Suprapubic skin (tissue), 4 donors: ENCODE data around the gene PRMT7. TPM values are rescaled to one million over a fixed set of nuclear protein-coding genes. Genes with fewer than 3 reads are reported as not detected.

ENCODE experiments used
- DNase-seq, 2 donors: peaks; one replicate each; pipeline ENCODE4 v3.0.0-alpha.2; 2019; ENCODE audit warnings: low spot score in 2 of 2
- H3K27ac ChIP-seq: fragments of 200-600 bp; sonication (generic); one replicate; pipeline ENCODE4 v1.5.1; 2019
- H3K27me3 ChIP-seq: fragments of 200-600 bp; sonication (generic); one replicate; pipeline ENCODE4 v1.5.1; 2019
- H3K36me3 ChIP-seq: fragments of 200-600 bp; sonication (generic); one replicate; pipeline ENCODE4 v1.5.1; 2019
- H3K4me1 ChIP-seq: fragments of 200-600 bp; sonication (generic); one replicate; pipeline ENCODE4 v1.5.1; 2019
- H3K4me3 ChIP-seq: fragments of 200-600 bp; sonication (generic); one replicate; pipeline ENCODE4 v1.5.1; 2019; ENCODE audit warnings: mild to moderate bottlenecking
- H3K9me3 ChIP-seq: fragments of 200-600 bp; sonication (generic); one replicate; pipeline ENCODE4 v1.5.1; 2019
- EP300 ChIP-seq: sonication (generic); formaldehyde crosslinking; IDR thresholded peaks from one replicate; pipeline ENCODE4 v1.6.1; 2017; ENCODE audit warnings: antibody characterized with exemption
- POLR2A ChIP-seq, 2 donors: fragments of 450-650 bp; IDR thresholded peaks; one replicate each; pipeline ENCODE4 v1.6.1; 2017; ENCODE audit warnings: antibody characterized with exemption in 2 of 2, mild to moderate bottlenecking in 2 of 2, moderate library complexity in 2 of 2
- POLR2AphosphoS5 ChIP-seq, 3 donors: sonication (generic); formaldehyde crosslinking; IDR thresholded peaks; one replicate each; pipeline ENCODE4 v1.6.1; 2017; ENCODE audit warnings: antibody characterized with exemption in 3 of 3
- WGBS: methylation state at CpG from one replicate; pipeline ENCODE4 v1.1.5; 2018; 5-methylcytosine and 5-hydroxymethylcytosine counted together
- total RNA-seq, 4 donors: library from RNA; depleted of rRNA; stranded (reverse); fragments of >200 nt; gene quantifications; one replicate each; pipeline ENCODE4 v1.1.0, GENCODE V29; 2016
- TF ChIP-seq, protein P1 (sequence below), 2 donors: fragments of 200-600 bp in 1 of 2; fragments of 450-650 bp in 1 of 2; sonication (generic) in 1 of 2; IDR thresholded peaks; one replicate each; pipeline ENCODE4 v1.5.1; 2016 to 2019; ENCODE audit warnings: antibody characterized with exemption in 2 of 2, mild to moderate bottlenecking in 1 of 2, moderate library complexity in 1 of 2

The PRMT7 gene
- total RNA-seq, 4 donors from 2014 or later, result 38.8 to 101 (median 69.9) TPM

- Histone ChIP-seq H3K9me3 (no peaks in the 10 kb centered on the region), H3K4me3 (no peak overlapping the region), H3K27ac (no peak overlapping the region), H3K27me3 (peaks cover 16% of the 10 kb centered on the region), H3K4me1 (peaks cover 37% of the 10 kb centered on the region), H3K36me3 (peaks cover 5% of the 10 kb centered on the region)
- 60% methylated on average over 17 of the region's 22 CpGs for WGBS
- TF ChIP-seq POLR2AphosphoS5 (IDR thresholded peaks at IDR 0.05), result no peak
- TF ChIP-seq, protein P1, sequence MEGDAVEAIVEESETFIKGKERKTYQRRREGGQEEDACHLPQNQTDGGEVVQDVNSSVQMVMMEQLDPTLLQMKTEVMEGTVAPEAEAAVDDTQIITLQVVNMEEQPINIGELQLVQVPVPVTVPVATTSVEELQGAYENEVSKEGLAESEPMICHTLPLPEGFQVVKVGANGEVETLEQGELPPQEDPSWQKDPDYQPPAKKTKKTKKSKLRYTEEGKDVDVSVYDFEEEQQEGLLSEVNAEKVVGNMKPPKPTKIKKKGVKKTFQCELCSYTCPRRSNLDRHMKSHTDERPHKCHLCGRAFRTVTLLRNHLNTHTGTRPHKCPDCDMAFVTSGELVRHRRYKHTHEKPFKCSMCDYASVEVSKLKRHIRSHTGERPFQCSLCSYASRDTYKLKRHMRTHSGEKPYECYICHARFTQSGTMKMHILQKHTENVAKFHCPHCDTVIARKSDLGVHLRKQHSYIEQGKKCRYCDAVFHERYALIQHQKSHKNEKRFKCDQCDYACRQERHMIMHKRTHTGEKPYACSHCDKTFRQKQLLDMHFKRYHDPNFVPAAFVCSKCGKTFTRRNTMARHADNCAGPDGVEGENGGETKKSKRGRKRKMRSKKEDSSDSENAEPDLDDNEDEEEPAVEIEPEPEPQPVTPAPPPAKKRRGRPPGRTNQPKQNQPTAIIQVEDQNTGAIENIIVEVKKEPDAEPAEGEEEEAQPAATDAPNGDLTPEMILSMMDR (IDR thresholded peaks at IDR 0.05), result no peak
- no peak for TF ChIP-seq POLR2A (IDR thresholded peaks at IDR 0.05)
- TF ChIP-seq EP300, result no peak
- no peak for DNase-seq
These were observed 53.1 kb downstream of the PRMT7 start for GRCh38 chr16:68363658-68364521.

- Histone ChIP-seq H3K27me3 (peaks cover 16% of the 10 kb centered on the region), H3K36me3 (no peaks in the 10 kb centered on the region), H3K27ac (no peak overlapping the region), H3K4me1 (peaks cover 37% of the 10 kb centered on the region), H3K4me3 (no peak overlapping the region), H3K9me3 (no peaks in the 10 kb centered on the region)
- no peak for DNase-seq
- TF ChIP-seq, protein P1 (IDR thresholded peaks at IDR 0.05), result peak in 1 of 2 donors; percentile 6
- TF ChIP-seq EP300 (no peak), POLR2AphosphoS5 (IDR thresholded peaks at IDR 0.05) (no peak)
- WGBS, result 50% methylated on average over 11 of the region's 14 CpGs
These were observed 53.8 kb downstream of the PRMT7 start for GRCh38 chr16:68364561-68364998.

GRCh38 chr16:68365167-68365817 is 54.5 kb downstream of the PRMT7 start:
- TF ChIP-seq POLR2A (IDR thresholded peaks at IDR 0.05) (no peak), EP300 (no peak), POLR2AphosphoS5 (IDR thresholded peaks at IDR 0.05) (no peak)
- TF ChIP-seq, protein P1 (IDR thresholded peaks at IDR 0.05), result no peak
- Histone ChIP-seq H3K27ac (no peak overlapping the region), H3K27me3 (peaks cover 16% of the 10 kb centered on the region), H3K4me1 (peaks cover 33% of the 10 kb centered on the region), H3K4me3 (no peak overlapping the region), H3K9me3 (no peaks in the 10 kb centered on the region), H3K36me3 (no peaks in the 10 kb centered on the region)
- no peak for DNase-seq
- 36% methylated on average over 15 of the region's 18 CpGs for WGBS

DNA sequence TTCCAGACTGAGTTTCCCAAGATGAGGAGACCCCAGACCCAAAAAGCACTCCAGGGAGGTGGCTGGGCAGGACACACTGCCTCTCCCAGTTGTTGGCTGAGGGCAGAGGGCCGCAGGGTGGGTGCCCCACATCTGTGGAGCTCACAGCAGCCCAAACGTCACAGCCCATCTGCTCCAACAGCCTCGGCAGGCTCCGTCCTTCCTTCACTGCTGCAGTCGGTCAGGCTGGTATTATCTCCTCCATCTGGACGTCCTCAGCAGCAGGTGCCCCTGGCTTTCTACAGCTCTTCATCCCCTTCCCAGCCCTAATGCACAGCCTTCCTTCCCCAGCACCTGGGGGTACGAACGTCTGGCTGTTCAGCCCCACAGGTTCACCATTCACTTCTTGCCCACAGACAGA is 55.2 kb downstream of the PRMT7 start:
- no peak overlapping the region for H3K27ac ChIP-seq
- 43% methylated on average over 3 of the region's 8 CpGs for WGBS
- H3K27me3 ChIP-seq, result peaks cover 16% of the 10 kb centered on the region
- no peaks in the 10 kb centered on the region for H3K9me3 ChIP-seq
- H3K4me1 ChIP-seq, result peaks cover 30% of the 10 kb centered on the region
- H3K4me3 ChIP-seq, result no peak overlapping the region
- TF ChIP-seq POLR2A (IDR thresholded peaks at IDR 0.05) (no peak), POLR2AphosphoS5 (IDR thresholded peaks at IDR 0.05) (no peak), EP300 (no peak)
- TF ChIP-seq, protein P1 (IDR thresholded peaks at IDR 0.05), result no peak
- H3K36me3 ChIP-seq, result no peaks in the 10 kb centered on the region
- DNase-seq, result no peak

GRCh38 chr16:68367030-68367429 is 56.2 kb downstream of the PRMT7 start:
- Histone ChIP-seq H3K27me3 (peaks cover 16% of the 10 kb centered on the region), H3K9me3 (no peaks in the 10 kb centered on the region), H3K4me1 (peaks cover 20% of the 10 kb centered on the region), H3K27ac (no peak overlapping the region), H3K36me3 (no peaks in the 10 kb centered on the region), H3K4me3 (no peak overlapping the region)
- DNase-seq, result no peak
- no peak for TF ChIP-seq EP300
- TF ChIP-seq POLR2A (IDR thresholded peaks at IDR 0.05), result no peak
- TF ChIP-seq, protein P1 (IDR thresholded peaks at IDR 0.05), result peak in 1 of 2 donors; percentile 17
- TF ChIP-seq POLR2AphosphoS5 (IDR thresholded peaks at IDR 0.05), result no peak
- 44% methylated on average over 11 of the region's 13 CpGs for WGBS
